Cardiac muscle cell (in vitro differentiated cells and primary cell): ENCODE results near the gene OR6B2. TPM values are rescaled to one million over a fixed set of nuclear protein-coding genes. Genes with fewer than 3 reads are reported as not detected.

Source experiments
- DNase-seq, 2 donors: peaks; one replicate each; pipeline versions ENCODE4 v3.0.0 to v3.0.0-alpha.2; 2010 to 2017; ENCODE audit warnings: low read depth in 1 of 2, low spot score in 1 of 2
- H3K27ac ChIP-seq: fragments of 200-600 bp; sonication (generic); 2 replicates; pipeline ENCODE4 v1.5.1; 2016
- H3K27me3 ChIP-seq: fragments of 200-600 bp; sonication (generic); 2 replicates; pipeline ENCODE4 v1.6.0; 2016; ENCODE audit warnings: control low read depth
- H3K36me3 ChIP-seq: fragments of 200-600 bp; sonication (generic); 2 replicates; pipeline ENCODE4 v1.5.1; 2016; ENCODE audit warnings: control low read depth
- H3K4me1 ChIP-seq: fragments of 200-600 bp; sonication (generic); 2 replicates; pipeline ENCODE4 v1.8.1; 2017; ENCODE audit warnings: low read depth, mild to moderate bottlenecking, mixed run types
- H3K4me3 ChIP-seq: fragments of 200-600 bp; sonication (generic); 2 replicates; pipeline ENCODE4 v1.5.1; 2016; ENCODE audit warnings: mild to moderate bottlenecking
- H3K9me3 ChIP-seq: fragments of 200-600 bp; sonication (generic); 2 replicates; pipeline ENCODE4 v1.5.1; 2017; ENCODE audit warnings: low read depth, mild to moderate bottlenecking, control low read depth
- CTCF ChIP-seq: IDR thresholded peaks from 2 replicates; pipeline ENCODE4 v1.5.1; 2012; ENCODE audit warnings: low read depth, mild to moderate bottlenecking, low read length
- polyA plus RNA-seq: library from polyadenylated mRNA; unstranded; fragments of >200 nt; fragmentation: Nextera tagmentation; extraction: Ambion mirVana; gene quantifications from 2 replicates; pipeline ENCODE4 v1.2.1, GENCODE V29; 2016
- total RNA-seq: library from RNA; depleted of rRNA; stranded (reverse); fragments of >200 nt; gene quantifications from 2 replicates; pipeline ENCODE4 v1.2.3, GENCODE V29; 2016

The OR6B2 gene
- total and polyA plus RNA-seq, 2 experiments from 2014 or later: not detected

GRCh38 chr2:239991689-239992314 lies 38.4 kb downstream of the OR6B2 start:
- Histone ChIP-seq H3K4me1 (no peaks in the 10 kb centered on the region), H3K36me3 (peaks cover 12% of the 10 kb centered on the region), H3K27me3 (no peaks in the 10 kb centered on the region), H3K4me3 (no peak overlapping the region), H3K27ac (no peak overlapping the region), H3K9me3 (no peaks in the 10 kb centered on the region)
- peak; percentile 72 for TF ChIP-seq CTCF
- peak; percentile 54 to 79 for DNase-seq

DNA sequence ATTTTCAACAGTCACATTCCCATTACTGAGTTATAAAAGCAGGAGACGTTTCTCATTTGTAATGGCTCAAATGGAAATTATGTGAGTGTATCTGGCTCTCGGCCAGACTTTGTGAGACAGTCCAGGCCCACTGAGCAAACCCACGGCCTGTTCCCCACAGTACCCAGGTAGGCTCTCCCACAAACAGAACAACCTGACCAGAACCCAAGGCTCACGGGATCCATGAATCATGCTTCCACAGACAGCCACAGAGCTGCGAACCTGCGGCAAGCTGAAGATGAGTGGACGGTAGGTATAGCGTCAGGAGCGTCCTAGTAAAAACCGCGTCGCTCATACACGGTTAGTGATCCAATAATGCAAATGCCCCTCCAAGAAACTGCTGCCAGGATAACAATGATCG lies 39.3 kb downstream of the OR6B2 start:
- Histone ChIP-seq H3K27me3 (no peaks in the 10 kb centered on the region), H3K36me3 (peaks cover 12% of the 10 kb centered on the region), H3K4me3 (no peak overlapping the region), H3K9me3 (no peaks in the 10 kb centered on the region), H3K4me1 (no peaks in the 10 kb centered on the region), H3K27ac (no peak overlapping the region)
- no peak for DNase-seq
- no peak for TF ChIP-seq CTCF

- Histone ChIP-seq H3K9me3 (no peaks in the 10 kb centered on the region), H3K4me1 (no peaks in the 10 kb centered on the region), H3K36me3 (peaks cover 21% of the 10 kb centered on the region), H3K27ac (no peak overlapping the region), H3K4me3 (no peak overlapping the region), H3K27me3 (no peaks in the 10 kb centered on the region)
- DNase-seq: no peak
- no peak for TF ChIP-seq CTCF
Measured at GRCh38 chr2:239985356-239985755, 44.9 kb downstream of the OR6B2 start.

GRCh38 chr2:239984421-239985194 lies 45.6 kb downstream of the OR6B2 start:
- TF ChIP-seq CTCF: no peak
- DNase-seq: no peak

GRCh38 chr2:239983004-239983778 lies 47.0 kb downstream of the OR6B2 start:
- no peak for DNase-seq
- H3K36me3 ChIP-seq: peaks cover 11% of the 10 kb centered on the region
- H3K9me3 ChIP-seq: no peaks in the 10 kb centered on the region
- TF ChIP-seq CTCF: no peak
- no peak overlapping the region for H3K27ac ChIP-seq
- no peaks in the 10 kb centered on the region for H3K4me1 ChIP-seq
- H3K4me3 ChIP-seq: no peak overlapping the region
- H3K27me3 ChIP-seq: no peaks in the 10 kb centered on the region

More at GRCh38 chr2:239984421-239985194, 45.6 kb downstream of the OR6B2 start:
- Histone ChIP-seq H3K4me1 (no peaks in the 10 kb centered on the region), H3K9me3 (no peaks in the 10 kb centered on the region), H3K36me3 (peaks cover 21% of the 10 kb centered on the region), H3K27me3 (no peaks in the 10 kb centered on the region), H3K4me3 (no peak overlapping the region), H3K27ac (no peak overlapping the region)

Other genes with a start within 250 kb of the OR6B2 start
- gene NDUFA10, start 5.1 kb downstream of the OR6B2 start, total RNA-seq: 279 and 413 TPM in 2 replicates
- 295 and 304 TPM in 2 replicates for gene NDUFA10, start 5.1 kb downstream of the OR6B2 start, polyA plus RNA-seq
- gene OR6B3, start 23.1 kb upstream of the OR6B2 start, total RNA-seq: not detected in 2 replicates
- gene OR6B3, start 23.1 kb upstream of the OR6B2 start, polyA plus RNA-seq: not detected in 2 replicates
- 111 and 159 TPM in 2 replicates for gene COPS9, start 105.9 kb upstream of the OR6B2 start, total RNA-seq
- gene COPS9, start 105.9 kb upstream of the OR6B2 start, polyA plus RNA-seq: 210 and 321 TPM in 2 replicates
- not detected in 2 replicates for gene OTOS, start 110.2 kb upstream of the OR6B2 start, total RNA-seq
- gene OTOS, start 110.2 kb upstream of the OR6B2 start, polyA plus RNA-seq: not detected in 2 replicates